HUES48 (cell line): Measurements from ENCODE around the gene ST6GALNAC2.

Source experiments
- H3K27ac ChIP-seq: one replicate; pipeline ENCODE4 v1.7.0; 2013; ENCODE audit warnings: low read depth, low read length, inconsistent platforms
- H3K27me3 ChIP-seq: 2 replicates; pipeline ENCODE4 v1.6.1; 2013; ENCODE audit warnings: mild to moderate bottlenecking, low read length; ENCODE audit not compliant: control insufficient read depth, insufficient read depth
- H3K36me3 ChIP-seq: 2 replicates; pipeline ENCODE4 v1.6.1; 2013; ENCODE audit warnings: low read length; ENCODE audit not compliant: control insufficient read depth, insufficient read depth
- H3K4me1 ChIP-seq: 2 replicates; pipeline ENCODE4 v1.6.1; 2013; ENCODE audit warnings: mild to moderate bottlenecking, low read length; ENCODE audit not compliant: control insufficient read depth, insufficient read depth
- H3K4me3 ChIP-seq: 2 replicates; pipeline ENCODE4 v1.5.1; 2013; ENCODE audit warnings: mild to moderate bottlenecking, low read depth, low read length
- H3K9ac ChIP-seq: 2 replicates; pipeline ENCODE4 v1.6.1; 2013; ENCODE audit warnings: mild to moderate bottlenecking, low read depth, low read length, moderate library complexity
- H3K9me3 ChIP-seq: 2 replicates; pipeline ENCODE4 v1.6.1; 2013; ENCODE audit warnings: low read length; ENCODE audit not compliant: control insufficient read depth, insufficient read depth

Gene ST6GALNAC2

GRCh38 chr17:76585649-76586593, at the start of gene ST6GALNAC2:
TSS of gene ST6GALNAC2 (minus strand) at chr17:76585860. CDS start at chr17:76585808, 52 bp downstream.
- Histone ChIP-seq H3K9ac (no peak within 1 kb of the TSS), H3K4me3 (peak within 1 kb of the TSS; percentile 68), H3K4me1 (peaks cover 11% of the 10 kb centered on the region), H3K27ac (no peak within 1 kb of the TSS), H3K9me3 (no peaks in the 10 kb centered on the region), H3K36me3 (no peaks in the 10 kb centered on the region), H3K27me3 (peaks cover 57% of the 10 kb centered on the region)

GRCh38 chr17:76635039-76635438, 49.4 kb upstream of the ST6GALNAC2 start:
- no peaks in the 10 kb centered on the region for H3K9me3 ChIP-seq
- H3K27ac ChIP-seq: no peak overlapping the region
- H3K4me1 ChIP-seq: peaks cover 3% of the 10 kb centered on the region
- no peak overlapping the region for H3K9ac ChIP-seq
- no peaks in the 10 kb centered on the region for H3K36me3 ChIP-seq
- H3K27me3 ChIP-seq: no peaks in the 10 kb centered on the region
- no peak overlapping the region for H3K4me3 ChIP-seq

GRCh38 chr17:76633628-76634328, 48.1 kb upstream of the ST6GALNAC2 start:
- Histone ChIP-seq H3K4me1 (peaks cover 4% of the 10 kb centered on the region), H3K36me3 (no peaks in the 10 kb centered on the region), H3K9ac (no peak overlapping the region), H3K4me3 (no peak overlapping the region), H3K27ac (no peak overlapping the region), H3K9me3 (no peaks in the 10 kb centered on the region), H3K27me3 (no peaks in the 10 kb centered on the region)

GRCh38 chr17:76631821-76632565, 46.3 kb upstream of the ST6GALNAC2 start:
- Histone ChIP-seq H3K36me3 (no peaks in the 10 kb centered on the region), H3K27ac (no peak overlapping the region), H3K4me3 (no peak overlapping the region), H3K4me1 (peaks cover 4% of the 10 kb centered on the region), H3K27me3 (no peaks in the 10 kb centered on the region), H3K9me3 (no peaks in the 10 kb centered on the region), H3K9ac (no peak overlapping the region)

- H3K4me1 ChIP-seq: peaks cover 4% of the 10 kb centered on the region
- no peaks in the 10 kb centered on the region for H3K27me3 ChIP-seq
- H3K9me3 ChIP-seq: no peaks in the 10 kb centered on the region
- no peak overlapping the region for H3K27ac ChIP-seq
- no peaks in the 10 kb centered on the region for H3K36me3 ChIP-seq
- H3K4me3 ChIP-seq: no peak overlapping the region
- H3K9ac ChIP-seq: no peak overlapping the region
Measured at GRCh38 chr17:76630151-76630550, 44.5 kb upstream of the ST6GALNAC2 start.

GRCh38 chr17:76627510-76627909, 41.9 kb upstream of the ST6GALNAC2 start:
- H3K27ac ChIP-seq: no peak overlapping the region
- H3K9ac ChIP-seq: no peak overlapping the region
- no peaks in the 10 kb centered on the region for H3K9me3 ChIP-seq
- no peak overlapping the region for H3K4me3 ChIP-seq
- H3K4me1 ChIP-seq: peaks cover 7% of the 10 kb centered on the region
- peaks cover 5% of the 10 kb centered on the region; the same call in 1 of the 2 replicates for H3K27me3 ChIP-seq
- H3K36me3 ChIP-seq: no peaks in the 10 kb centered on the region

GRCh38 chr17:76626442-76626841, 40.8 kb upstream of the ST6GALNAC2 start:
- H3K9ac ChIP-seq: no peak overlapping the region
- H3K36me3 ChIP-seq: no peaks in the 10 kb centered on the region
- H3K27ac ChIP-seq: no peak overlapping the region
- peaks cover 5% of the 10 kb centered on the region; the same call in 1 of the 2 replicates for H3K27me3 ChIP-seq
- H3K9me3 ChIP-seq: no peaks in the 10 kb centered on the region
- peaks cover 7% of the 10 kb centered on the region for H3K4me1 ChIP-seq
- H3K4me3 ChIP-seq: no peak overlapping the region

- Histone ChIP-seq H3K27ac (no peak overlapping the region), H3K4me1 (peaks cover 7% of the 10 kb centered on the region), H3K9me3 (no peaks in the 10 kb centered on the region), H3K27me3 (peaks cover 5% of the 10 kb centered on the region; the same call in 1 of the 2 replicates), H3K9ac (no peak overlapping the region), H3K4me3 (no peak overlapping the region), H3K36me3 (no peaks in the 10 kb centered on the region)
Measured at GRCh38 chr17:76625496-76625895, 39.8 kb upstream of the ST6GALNAC2 start.

- no peaks in the 10 kb centered on the region for H3K36me3 ChIP-seq
- H3K27ac ChIP-seq: no peak overlapping the region
- peaks cover 5% of the 10 kb centered on the region; the same call in 1 of the 2 replicates for H3K27me3 ChIP-seq
- H3K4me1 ChIP-seq: peaks cover 3% of the 10 kb centered on the region
- no peak overlapping the region for H3K9ac ChIP-seq
- H3K9me3 ChIP-seq: no peaks in the 10 kb centered on the region
- no peak overlapping the region for H3K4me3 ChIP-seq
Measured at GRCh38 chr17:76623271-76624146, 37.8 kb upstream of the ST6GALNAC2 start.

- Histone ChIP-seq H3K36me3 (no peaks in the 10 kb centered on the region), H3K9ac (no peak overlapping the region), H3K9me3 (peaks cover 6% of the 10 kb centered on the region; the same call in 1 of the 2 replicates), H3K4me3 (no peak overlapping the region), H3K27ac (no peak overlapping the region), H3K27me3 (no peaks in the 10 kb centered on the region), H3K4me1 (no peaks in the 10 kb centered on the region)
Measured at GRCh38 chr17:76617838-76618237, 32.2 kb upstream of the ST6GALNAC2 start.
